Bronchial epithelial cell (primary cell): ENCODE results near the gene MTLN. TPM values are rescaled to one million over a fixed set of nuclear protein-coding genes. Genes with fewer than 3 reads are reported as not detected.
"Not testable (repeated sequence)": the region's sequence is repeated elsewhere in the genome, so short reads cannot be mapped to it uniquely, and the experiment has no call there.

Source experiments
- DNase-seq: peaks from one replicate; pipeline ENCODE4 v3.0.0-alpha.2; 2010; ENCODE audit warnings: low read depth
- FAIRE-seq: peaks from 2 replicates; lab custom pipeline; 2011; peaks lifted over from hg19 to GRCh38; lab: Jason Lieb, UNC
- H3K27me3 ChIP-seq: 2 replicates; pipeline ENCODE4 v1.5.1; 2011; ENCODE audit warnings: low read length; ENCODE audit not compliant: control insufficient read depth, insufficient read depth
- H3K36me3 ChIP-seq: 2 replicates; pipeline ENCODE4 v1.5.1; 2011; ENCODE audit warnings: low read length; ENCODE audit not compliant: control insufficient read depth, insufficient read depth
- H3K4me3 ChIP-seq: 2 replicates; pipeline ENCODE4 v1.5.1; 2011; ENCODE audit warnings: mild to moderate bottlenecking, low read depth, low read length, control low read depth
- total RNA-seq: library from RNA; depleted of rRNA; stranded (reverse); fragments of >200 nt; gene quantifications from 2 replicates; pipeline ENCODE4 v1.2.1, GENCODE V29; 2014
- TF ChIP-seq, protein P1 (sequence below): IDR thresholded peaks from 2 replicates; pipeline ENCODE4 v1.5.1; 2011; ENCODE audit warnings: mild to moderate bottlenecking, moderate library complexity, low read length, control low read depth, inconsistent platforms; ENCODE audit not compliant: insufficient read depth, severe bottlenecking

The MTLN gene
- total RNA-seq, 1 donor from 2014 or later: 43.7 TPM

- no peaks in the 10 kb centered on the region for H3K36me3 ChIP-seq
- TF ChIP-seq, protein P1, sequence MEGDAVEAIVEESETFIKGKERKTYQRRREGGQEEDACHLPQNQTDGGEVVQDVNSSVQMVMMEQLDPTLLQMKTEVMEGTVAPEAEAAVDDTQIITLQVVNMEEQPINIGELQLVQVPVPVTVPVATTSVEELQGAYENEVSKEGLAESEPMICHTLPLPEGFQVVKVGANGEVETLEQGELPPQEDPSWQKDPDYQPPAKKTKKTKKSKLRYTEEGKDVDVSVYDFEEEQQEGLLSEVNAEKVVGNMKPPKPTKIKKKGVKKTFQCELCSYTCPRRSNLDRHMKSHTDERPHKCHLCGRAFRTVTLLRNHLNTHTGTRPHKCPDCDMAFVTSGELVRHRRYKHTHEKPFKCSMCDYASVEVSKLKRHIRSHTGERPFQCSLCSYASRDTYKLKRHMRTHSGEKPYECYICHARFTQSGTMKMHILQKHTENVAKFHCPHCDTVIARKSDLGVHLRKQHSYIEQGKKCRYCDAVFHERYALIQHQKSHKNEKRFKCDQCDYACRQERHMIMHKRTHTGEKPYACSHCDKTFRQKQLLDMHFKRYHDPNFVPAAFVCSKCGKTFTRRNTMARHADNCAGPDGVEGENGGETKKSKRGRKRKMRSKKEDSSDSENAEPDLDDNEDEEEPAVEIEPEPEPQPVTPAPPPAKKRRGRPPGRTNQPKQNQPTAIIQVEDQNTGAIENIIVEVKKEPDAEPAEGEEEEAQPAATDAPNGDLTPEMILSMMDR: no peak
- FAIRE-seq (no peak), DNase-seq (no peak)
- no peaks in the 10 kb centered on the region for H3K27me3 ChIP-seq
- H3K4me3 ChIP-seq: no peak overlapping the region
Observed at GRCh38 chr2:110198016-110198415, 14.3 kb downstream of the MTLN start.

GRCh38 chr2:110197452-110197851 lies 14.9 kb downstream of the MTLN start:
- Histone ChIP-seq H3K4me3 (no peak overlapping the region), H3K36me3 (no peaks in the 10 kb centered on the region), H3K27me3 (no peaks in the 10 kb centered on the region)
- no peak for FAIRE-seq
- TF ChIP-seq, protein P1: no peak
- no peak for DNase-seq

DNA sequence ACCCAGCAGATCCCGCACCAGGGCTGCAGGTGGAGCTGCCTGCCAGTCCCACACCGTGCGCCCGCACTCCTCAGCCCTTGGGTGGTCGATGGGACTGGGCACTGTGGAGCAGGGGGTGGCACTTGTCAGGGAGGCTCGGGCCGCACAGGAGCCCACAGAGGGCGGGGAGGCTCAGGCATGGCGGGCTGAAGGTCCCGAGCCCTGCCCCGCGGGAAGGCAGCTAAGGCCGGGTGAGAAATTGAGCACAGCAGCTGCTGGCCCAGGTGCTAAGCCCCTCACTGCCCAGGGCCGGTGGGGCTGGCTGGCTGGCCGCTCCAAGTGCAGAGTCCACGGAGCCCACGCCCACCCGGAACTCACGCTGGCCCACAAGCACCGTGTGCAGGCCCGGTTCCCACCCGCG lies 22.2 kb downstream of the MTLN start:
- H3K4me3 ChIP-seq, H3K36me3 ChIP-seq, DNase-seq, FAIRE-seq, H3K27me3 ChIP-seq: not testable (repeated sequence)

- TF ChIP-seq, protein P1: no peak
- Histone ChIP-seq H3K4me3 (no peak overlapping the region), H3K27me3 (no peaks in the 10 kb centered on the region), H3K36me3 (no peaks in the 10 kb centered on the region)
- no peak for DNase-seq
- FAIRE-seq: no peak
Observed at GRCh38 chr2:110182449-110182848, 29.9 kb downstream of the MTLN start.

DNA sequence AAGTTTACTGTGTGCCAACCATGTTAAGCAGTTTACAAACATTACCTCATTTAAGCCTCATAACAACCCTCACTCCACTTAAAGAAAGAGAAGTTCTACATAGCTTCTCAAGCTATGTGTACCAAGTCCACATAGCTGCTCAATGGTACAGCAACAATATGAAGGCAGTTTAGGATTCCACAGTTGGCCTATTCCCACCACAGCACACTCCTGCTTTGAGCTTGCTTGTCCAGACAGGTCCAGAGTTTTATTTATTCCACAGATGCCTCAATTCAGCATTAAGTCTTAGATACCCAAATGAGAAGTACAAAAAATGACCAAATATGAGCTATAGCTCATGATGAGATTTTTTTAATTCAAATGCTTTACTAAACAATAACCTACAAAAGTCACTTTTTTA lies 32.3 kb downstream of the MTLN start:
- TF ChIP-seq, protein P1: no peak
- DNase-seq (peak; percentile 61), FAIRE-seq (no peak)
- H3K36me3 ChIP-seq: no peaks in the 10 kb centered on the region
- H3K27me3 ChIP-seq: no peaks in the 10 kb centered on the region
- no peak overlapping the region for H3K4me3 ChIP-seq

DNA sequence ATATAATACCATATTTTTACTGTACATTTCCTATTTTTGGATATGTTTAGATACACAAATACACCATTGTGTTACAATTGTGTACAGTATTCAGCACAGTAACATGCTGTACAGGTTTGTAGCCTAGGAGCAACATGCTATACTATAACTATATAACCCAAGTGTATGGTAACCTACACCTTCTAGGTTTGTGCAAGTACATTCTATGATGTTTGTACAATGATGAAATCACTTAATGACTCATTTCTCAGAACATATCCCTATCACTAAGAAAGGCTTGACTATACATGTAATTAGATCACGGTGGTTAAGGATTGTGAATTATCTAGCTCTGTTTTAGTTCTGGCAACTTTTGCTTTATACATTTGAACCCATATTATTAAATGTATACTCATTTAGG lies 38.8 kb downstream of the MTLN start:
- DNase-seq (peak; percentile 96), FAIRE-seq (no peak)
- H3K4me3 ChIP-seq: no peak overlapping the region
- no peaks in the 10 kb centered on the region for H3K27me3 ChIP-seq
- TF ChIP-seq, protein P1: no peak
- no peaks in the 10 kb centered on the region for H3K36me3 ChIP-seq
